ENCODE measurements around the gene IMPACT. TPM values are rescaled to one million over a fixed set of nuclear protein-coding genes. Genes with fewer than 3 reads are reported as not detected.
A peak's percentile ranks its signal among the peaks of the same experiment; 100 is the strongest.

Gene IMPACT
- total and polyA plus RNA-seq, 2 of the 4 experiments (the other 2 are of a cell fraction), result 11.8 to 13.8 TPM

DNA sequence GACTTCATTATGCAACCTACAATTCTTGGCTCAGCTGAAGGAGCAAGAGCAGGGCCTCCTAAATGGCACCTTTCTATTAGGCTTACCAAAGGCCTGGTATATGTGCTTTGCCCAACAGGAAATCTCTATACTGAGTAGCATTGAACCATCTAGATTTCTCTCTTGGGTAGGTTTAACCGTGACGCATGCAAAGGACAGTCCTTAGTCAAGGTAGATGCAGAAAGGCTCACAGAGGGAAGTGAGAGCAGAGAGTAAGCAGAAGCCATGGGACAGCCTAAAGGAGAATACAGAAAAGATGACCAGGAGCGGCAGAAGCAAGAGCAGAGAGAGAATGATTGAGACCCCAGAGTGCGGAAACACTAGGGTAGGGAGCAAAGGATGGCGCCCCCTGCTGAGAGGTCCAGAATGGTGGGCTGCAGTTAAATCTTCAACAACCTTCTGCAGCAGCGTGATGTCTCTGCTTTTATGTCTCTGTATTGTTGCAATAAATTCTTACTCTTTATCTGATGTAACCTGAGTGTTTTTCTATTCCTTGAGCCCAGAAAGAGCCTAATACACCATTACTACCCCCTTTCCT is 24.2 kb upstream of the IMPACT start:
- Histone ChIP-seq H4K20me1 (ENCODE audit: insufficient read depth, low read length) (no peaks in the 10 kb centered on the region), H3K4me3 (ENCODE audit: insufficient read depth, low read depth, low read length) (no peak overlapping the region), H3K4ac (ENCODE audit: low read depth, low read length) (no peak overlapping the region), H4K5ac (ENCODE audit: low read depth, low read length) (no peak overlapping the region), H2BK120ac (ENCODE audit: low read depth, low read length) (no peak overlapping the region), H3K4me1 (ENCODE audit: control insufficient read depth, insufficient read depth, low read length) (0 out of 2 replicates have a peak, but pooled peaks cover 2% of the 10 kb centered on the region), H3K9me1 (ENCODE audit: insufficient read depth, low read length) (0 out of 2 replicates have a peak, but pooled peaks cover 3% of the 10 kb centered on the region), H3K36me3 (ENCODE audit: control insufficient read depth, insufficient read depth, low read length) (no peaks in the 10 kb centered on the region), H2AFZ (replicated peaks; ENCODE audit: low read length, poor library complexity) (no peak overlapping the region), H2BK20ac (ENCODE audit: low read depth, low read length) (no peak overlapping the region), H3K14ac (replicated peaks; ENCODE audit: low read depth, low read length) (no peak overlapping the region), H3K27ac (ENCODE audit: insufficient read depth, low read length) (no peak overlapping the region), H3K23ac (ENCODE audit: low read depth, low read length) (no peak overlapping the region), H2AK9ac (replicated peaks; ENCODE audit: low read depth, low read length, poor library complexity) (no peak overlapping the region), H4K91ac (ENCODE audit: insufficient read depth, low read depth, low read length) (no peak overlapping the region), H3K18ac (ENCODE audit: low read depth, low read length) (no peak overlapping the region), H2AK5ac (ENCODE audit: low read depth, low read length) (no peak overlapping the region), H3K27me3 (ENCODE audit: control insufficient read depth, insufficient read depth, low read length) (peaks cover 11% of the 10 kb centered on the region), H3K56ac (ENCODE audit: extremely low read depth, insufficient read depth, low read length) (no peak overlapping the region), H4K8ac (ENCODE audit: low read depth in 2 of 2, low read length in 2 of 2) (no peak overlapping the region), H3K9ac (ENCODE audit: low read depth, low read length) (no peak overlapping the region), H3K9me3 (ENCODE audit: control insufficient read depth, insufficient read depth, low read length) (no peaks in the 10 kb centered on the region), H2BK5ac (ENCODE audit: low read depth, low read length, poor library complexity, severe bottlenecking) (no peak overlapping the region), H2BK15ac (ENCODE audit: low read depth, low read length) (no peak overlapping the region), H3K79me1 (ENCODE audit: low read depth in 1 of 2, low read length in 2 of 2) (peaks cover 0 to under 1% of the 10 kb centered on the region in 2 experiments; a peak in 1 of 4 replicates), H3K4me2 (ENCODE audit: low read depth, low read length) (no peak overlapping the region)
- POLR2A ChIA-PET (ENCODE audit: unreplicated experiment), result no interaction called here
- no peak for TF ChIP-seq BHLHE40 (IDR thresholded peaks at IDR 0.05; ENCODE audit: low read depth, low read length)
- TF ChIP-seq MAFK (IDR thresholded peaks at IDR 0.05; ENCODE audit: low read depth, low read length), result no peak
- TF ChIP-seq CTCF (conservative IDR thresholded peaks at IDR 0.05; ENCODE audit: low read depth, low read length), result peak; percentile 12; the same call in 1 of the 2 replicates
- intact Hi-C loops (cut with micrococcal nuclease) (no loop called here), in situ Hi-C loops (cut with MboI; ENCODE audit: low sequenced_read_pairs) (no loop called here), dilution Hi-C loops (cut with HindIII; ENCODE audit: low sequenced_read_pairs, unreplicated experiment) (no loop called here)
- WGBS, 2 experiments (ENCODE audit: extremely low coverage in 2 of 2, insufficient read length in 1 of 2), result 100% methylated on average over 1 of the region's 6 CpGs; no CpG with 5 or more reads in 1 of the 2 experiments
- no TSS peak for BruUV-seq (replicated peaks)
- DNase-seq (no peak), ATAC-seq (ENCODE audit: low read depth) (no peak)
- CTCF ChIA-PET, result no interaction called here
